HuH-7.5 (cell line): ENCODE results near the gene ZP3.
"Not testable (repeated sequence)": the region's sequence is repeated elsewhere in the genome, so short reads cannot be mapped to it uniquely, and the experiment has no call there.

Experiments
- DNase-seq: peaks from one replicate; pipeline ENCODE4 v3.0.0; 2011; ENCODE audit warnings: low spot score

The ZP3 gene

GRCh38 chr7:76424413-76425111 lies at the start of gene ZP3:
ZP3 (plus strand) TSS chr7:76424950; CDS start chr7:76424965, 15 bp downstream.
- DNase-seq, result no peak

- DNase-seq, result no peak
These were observed 49.5 kb upstream of the ZP3 start for GRCh38 chr7:76375251-76375650.

GRCh38 chr7:76377186-76377918 lies 47.4 kb upstream of the ZP3 start:
- DNase-seq, result no peak

GRCh38 chr7:76380623-76380966 lies 44.2 kb upstream of the ZP3 start:
- no peak for DNase-seq

GRCh38 chr7:76381814-76382213 lies 42.9 kb upstream of the ZP3 start:
- no peak for DNase-seq

- DNase-seq, result no peak
These were observed 41.4 kb upstream of the ZP3 start for GRCh38 chr7:76383089-76383944.

- DNase-seq, result no peak
These were observed 38.0 kb upstream of the ZP3 start for GRCh38 chr7:76386691-76387260.

- DNase-seq, result not testable (repeated sequence)
These were observed 37.0 kb upstream of the ZP3 start for GRCh38 chr7:76387789-76388188.

GRCh38 chr7:76390092-76390491 lies 34.7 kb upstream of the ZP3 start:
- DNase-seq, result no peak

GRCh38 chr7:76392531-76393115 lies 32.1 kb upstream of the ZP3 start:
- no peak for DNase-seq

GRCh38 chr7:76393116-76394031 lies 31.4 kb upstream of the ZP3 start:
- peak; percentile 91 for DNase-seq

- no peak for DNase-seq
These were observed 29.8 kb upstream of the ZP3 start for GRCh38 chr7:76394957-76395356.

- not testable (repeated sequence) for DNase-seq
These were observed 29.2 kb upstream of the ZP3 start for GRCh38 chr7:76395605-76395964.

- no peak for DNase-seq
These were observed 28.6 kb upstream of the ZP3 start for GRCh38 chr7:76395965-76396726.

GRCh38 chr7:76396864-76397263 lies 27.9 kb upstream of the ZP3 start:
- no peak for DNase-seq

GRCh38 chr7:76397409-76398183 lies 27.2 kb upstream of the ZP3 start:
- DNase-seq, result peak; percentile 80

GRCh38 chr7:76400248-76400647 lies 24.5 kb upstream of the ZP3 start:
- no peak for DNase-seq

- DNase-seq, result not testable (repeated sequence)
These were observed 21.7 kb upstream of the ZP3 start for GRCh38 chr7:76403097-76403496.

- DNase-seq, result no peak
These were observed 20.8 kb upstream of the ZP3 start for GRCh38 chr7:76403780-76404494.
